GM18861 (cell line): ENCODE measurements around the gene TUT7.
A peak's percentile ranks its signal among the peaks of the same experiment; 100 is the strongest.
"Not testable (repeated sequence)": the region's sequence is repeated elsewhere in the genome, so short reads cannot be mapped to it uniquely, and the experiment has no call there.

Source experiments
- ATAC-seq: cut with Tn5 transposase; IDR thresholded peaks from one replicate; pipeline ENCODE4 v1.9.1; 2021; ENCODE audit not compliant: unreplicated experiment

The TUT7 gene

DNA sequence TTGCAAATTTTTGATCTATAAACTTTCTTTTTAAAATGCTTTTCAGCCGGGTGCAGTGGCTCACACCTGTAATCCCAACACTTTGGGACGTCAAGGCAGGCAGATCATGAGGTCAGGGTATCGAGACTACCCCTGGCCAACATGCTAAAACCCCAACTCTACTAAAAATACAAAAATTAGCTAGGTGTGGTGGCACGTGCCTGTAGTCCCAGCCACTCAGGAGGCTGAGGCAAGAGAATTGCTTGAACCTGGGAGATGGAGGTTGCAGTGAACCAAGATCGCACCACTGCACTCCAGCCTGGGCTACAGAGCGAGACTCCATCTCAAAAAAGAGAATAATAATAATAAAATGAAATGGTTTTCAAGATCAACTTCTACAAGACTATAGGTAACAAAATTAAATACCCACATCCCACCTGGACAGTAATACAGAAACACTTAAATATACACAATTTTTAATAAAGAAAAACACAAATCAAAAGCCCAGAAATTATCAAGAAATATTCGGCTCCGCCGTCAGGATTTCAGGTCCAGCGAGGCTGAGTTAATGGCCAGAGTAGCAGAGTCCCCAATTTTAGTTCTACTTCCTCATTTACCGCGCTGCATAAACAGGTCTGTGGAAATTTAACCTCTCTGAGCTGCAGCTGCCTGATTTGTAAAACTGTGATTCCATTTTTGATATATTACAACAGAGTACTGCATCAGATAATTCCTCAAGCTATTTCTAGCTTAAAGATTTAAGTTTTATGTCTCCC, 4.0 kb downstream of the TUT7 start:
- peak; percentile 26 for ATAC-seq

DNA sequence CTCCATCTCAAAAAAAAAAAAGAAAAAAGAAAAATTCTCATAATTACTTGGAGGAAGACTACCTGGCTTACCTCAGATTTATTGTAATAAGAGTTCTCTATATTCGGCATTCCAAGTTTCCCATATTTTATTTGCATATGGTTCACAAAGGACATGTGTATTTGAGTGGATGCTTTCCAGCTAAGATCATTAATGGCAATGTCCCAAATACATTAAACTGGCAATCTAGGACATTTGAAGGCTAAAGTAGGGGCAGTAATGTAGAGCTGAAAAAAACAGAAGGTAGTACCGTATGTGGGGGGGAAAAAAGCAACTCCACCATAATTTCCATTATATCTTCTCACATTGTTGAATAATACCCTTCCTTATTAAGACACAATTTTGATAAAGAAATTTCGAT, 4.9 kb downstream of the TUT7 start:
- no peak for ATAC-seq

DNA sequence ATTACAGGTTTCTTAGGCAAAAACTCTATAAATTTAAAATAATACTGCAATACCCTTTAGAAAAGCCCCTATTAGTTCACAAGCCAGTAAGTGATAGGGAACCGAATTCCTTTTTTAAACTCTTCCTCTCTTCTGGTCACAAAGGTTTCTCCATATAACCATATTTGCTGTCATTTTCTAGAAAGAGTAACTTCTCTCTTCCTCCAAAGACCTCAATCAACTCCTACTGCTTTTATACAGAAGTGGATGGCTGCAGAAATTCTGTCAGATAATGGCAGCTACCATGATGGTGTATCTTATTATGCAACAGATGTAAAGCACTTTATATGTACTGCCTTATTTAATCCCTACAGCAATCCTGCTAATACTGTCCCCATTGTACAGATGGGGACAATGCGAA, 6.2 kb downstream of the TUT7 start:
- ATAC-seq = no peak

DNA sequence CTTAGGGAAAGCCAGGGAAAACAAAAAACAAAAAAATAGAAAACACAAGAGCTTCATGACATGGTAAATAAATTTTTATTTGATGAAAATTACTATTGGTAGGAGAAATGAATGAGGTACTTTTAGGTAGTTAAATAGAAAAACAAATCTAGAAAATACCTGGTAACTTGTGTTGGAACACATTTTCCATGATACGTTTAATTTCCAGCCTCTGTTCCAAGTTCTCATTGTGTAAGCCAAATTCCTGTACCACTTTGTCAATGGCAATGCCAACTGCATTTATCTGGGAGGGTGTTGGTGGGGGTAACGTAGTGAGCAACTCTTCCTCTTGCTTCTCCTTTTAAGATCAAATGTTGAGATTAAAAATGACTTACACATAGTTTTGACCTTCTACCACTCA, 9.4 kb downstream of the TUT7 start:
- no peak for ATAC-seq

DNA sequence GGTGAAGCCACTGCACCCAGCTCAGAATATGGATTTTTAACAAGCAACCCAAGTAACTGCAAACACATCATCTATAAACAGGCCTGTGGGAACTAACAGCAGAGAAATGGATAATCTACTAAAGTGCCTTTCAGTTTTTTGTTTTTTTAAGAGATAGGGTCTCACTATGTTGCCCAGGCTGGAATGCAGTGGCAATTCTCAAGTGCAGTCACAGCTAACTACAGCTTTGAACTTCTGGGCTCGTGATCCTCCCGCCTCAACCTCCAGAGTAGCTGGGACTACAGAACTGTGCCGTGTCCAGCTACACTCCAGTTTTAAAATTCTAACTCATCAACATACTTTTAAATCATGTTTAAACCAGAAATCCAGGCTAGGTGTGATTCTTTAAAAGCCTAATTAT, 11.9 kb downstream of the TUT7 start:
- ATAC-seq = no peak

DNA sequence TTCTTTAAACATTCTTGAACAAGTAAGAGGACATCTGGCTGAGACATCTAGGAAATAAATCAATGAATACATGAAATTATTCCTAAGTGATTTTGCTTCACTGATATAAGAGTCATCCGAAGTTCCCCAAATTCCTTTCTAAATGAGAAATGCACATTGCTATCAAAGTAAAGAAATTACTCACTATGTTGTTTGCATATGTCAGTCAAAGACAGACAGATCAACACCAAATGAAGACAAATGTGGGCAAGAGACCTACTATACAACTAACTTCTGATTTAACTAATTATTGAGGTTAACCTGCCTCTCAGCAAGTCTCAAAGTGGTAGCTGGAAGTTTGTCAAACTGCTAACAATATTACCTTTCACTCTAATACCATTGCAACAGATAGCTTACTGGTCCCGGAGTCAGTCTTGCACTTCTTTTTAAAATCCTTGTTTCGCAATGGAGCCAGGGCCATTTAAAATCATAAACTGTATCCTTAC, 13.2 kb downstream of the TUT7 start:
- ATAC-seq = no peak

DNA sequence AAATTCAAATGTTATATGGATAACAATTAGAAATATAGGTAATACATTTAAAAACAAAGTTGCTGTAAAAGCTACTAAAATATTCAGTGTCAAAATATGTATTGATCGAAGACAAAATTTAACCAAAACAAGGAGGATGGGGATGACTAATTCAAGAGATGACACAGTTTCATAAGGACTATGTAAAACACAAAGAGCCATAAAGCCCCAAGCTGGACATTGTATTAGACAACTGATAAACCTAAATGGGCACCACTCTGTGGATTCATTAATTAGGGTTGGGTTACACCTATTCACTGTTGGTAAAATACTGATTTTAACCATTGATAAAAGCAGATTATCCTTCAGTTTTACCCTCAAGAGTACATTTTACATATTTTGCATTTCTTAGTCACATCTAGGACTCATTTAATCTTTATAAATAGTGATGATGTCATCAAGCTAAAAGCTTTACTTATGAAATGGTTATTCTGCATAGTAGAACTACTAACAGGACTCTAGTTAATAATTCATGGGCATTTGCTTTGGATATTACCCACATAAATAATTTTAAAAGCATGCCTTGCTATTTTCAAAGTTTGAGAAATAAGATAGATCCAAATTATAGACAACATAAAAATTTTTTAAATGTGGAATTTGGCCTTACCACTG, 13.7 kb downstream of the TUT7 start:
- no peak for ATAC-seq

DNA sequence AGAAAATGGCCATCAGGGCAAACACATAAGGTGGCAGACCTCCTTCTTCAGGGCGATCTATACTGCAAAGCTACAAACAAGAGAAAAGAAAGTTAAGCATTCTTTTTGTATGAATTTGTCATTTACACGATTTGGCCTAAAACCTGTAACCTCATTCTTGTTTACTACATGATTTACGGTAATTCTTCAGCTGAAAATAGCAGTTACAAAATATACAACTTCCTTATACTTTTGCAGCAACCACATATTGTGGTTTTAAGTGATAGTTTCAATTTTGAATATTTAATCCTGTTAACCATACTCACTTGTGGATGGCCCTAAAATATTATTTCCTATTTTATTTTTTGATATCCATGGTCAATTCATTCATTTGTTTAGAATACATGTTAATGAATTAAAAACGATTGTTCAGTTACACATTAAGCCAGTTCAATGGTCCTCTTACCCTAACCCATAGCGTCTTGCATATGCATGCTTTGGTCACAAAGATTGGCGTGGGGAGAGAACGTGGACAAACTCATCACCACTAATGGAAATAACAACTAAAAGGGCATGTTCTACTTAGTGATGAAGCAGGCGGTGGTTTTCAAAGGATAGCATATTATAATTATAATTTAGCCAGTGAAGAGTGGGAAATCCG, 16.6 kb downstream of the TUT7 start:
- ATAC-seq = peak; percentile 21

DNA sequence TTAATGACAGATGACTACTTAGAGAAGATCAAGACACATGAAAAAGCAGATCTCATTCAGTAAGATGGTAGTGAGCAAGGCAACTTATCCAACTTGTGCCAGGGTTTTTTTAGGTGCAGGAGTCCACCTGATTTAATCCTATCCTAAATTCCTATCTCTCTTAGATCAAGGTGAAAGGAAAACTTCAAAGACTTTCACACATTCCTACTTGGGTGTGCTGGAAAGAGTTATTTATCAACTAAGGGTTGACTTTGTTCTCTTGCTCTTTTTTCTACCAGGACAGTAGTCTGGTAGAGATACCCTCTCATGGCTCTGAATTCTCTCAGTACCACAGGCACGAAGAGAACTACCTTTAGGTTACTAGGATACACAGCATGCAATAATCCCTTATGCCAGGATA, 18.2 kb downstream of the TUT7 start:
- no peak for ATAC-seq

DNA sequence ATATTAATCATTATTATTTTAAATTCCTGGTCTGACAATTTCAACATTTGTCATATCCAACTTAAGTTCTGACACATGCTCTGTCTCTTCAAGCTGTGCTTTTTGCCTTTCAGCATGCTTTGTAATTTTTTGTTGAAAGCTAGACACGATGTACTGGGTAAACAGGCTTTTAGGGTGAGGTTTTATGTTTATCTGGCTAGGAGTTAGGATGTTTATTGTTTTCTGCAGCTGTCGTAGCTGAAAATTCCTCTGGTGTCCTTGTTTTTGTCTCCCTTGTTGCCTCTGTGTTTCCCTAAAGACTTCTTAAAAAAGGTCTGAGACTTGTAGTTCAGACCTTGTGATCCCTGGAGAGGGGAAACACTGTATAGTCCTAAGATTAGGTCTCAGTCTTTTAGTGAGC, 20.6 kb downstream of the TUT7 start:
- no peak for ATAC-seq

DNA sequence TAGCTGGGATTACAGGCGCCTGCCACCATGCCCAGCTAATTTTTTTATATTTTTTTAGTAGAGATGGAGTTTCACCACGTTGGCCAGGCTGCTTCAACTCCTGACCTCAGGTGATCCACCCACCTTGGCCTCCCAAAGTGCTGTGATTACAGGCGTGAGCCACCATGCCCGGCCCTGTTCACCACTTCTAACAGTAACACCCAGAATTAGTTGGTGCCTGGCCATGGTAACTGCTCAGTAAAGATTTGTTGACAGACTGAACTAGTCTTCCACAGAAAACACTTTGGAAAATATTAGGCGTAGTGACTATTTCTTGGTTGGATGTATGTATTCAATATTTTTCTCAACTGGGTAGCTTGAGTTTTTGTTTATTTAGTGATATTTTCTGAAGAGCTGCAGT, 24.0 kb downstream of the TUT7 start:
- no peak for ATAC-seq

DNA sequence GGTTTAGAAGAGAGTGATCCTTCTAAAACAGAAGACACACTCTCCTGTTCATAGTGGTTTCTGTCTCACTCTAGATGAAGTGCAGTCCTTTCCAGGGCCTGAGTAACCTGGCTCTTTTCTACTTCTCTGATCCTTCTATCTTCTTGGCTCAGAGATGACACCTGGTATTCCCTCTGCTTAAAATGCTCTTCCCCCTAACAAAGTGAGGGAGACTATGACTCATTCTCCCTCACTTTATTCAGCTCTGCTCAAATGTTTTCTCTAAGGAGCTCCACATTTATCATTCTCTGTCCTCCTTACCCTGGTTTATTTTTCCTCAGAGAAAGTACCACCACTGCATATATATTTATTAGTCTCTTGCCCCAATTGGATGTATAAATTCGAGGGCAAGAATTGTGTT, 24.6 kb downstream of the TUT7 start:
- ATAC-seq = no peak

DNA sequence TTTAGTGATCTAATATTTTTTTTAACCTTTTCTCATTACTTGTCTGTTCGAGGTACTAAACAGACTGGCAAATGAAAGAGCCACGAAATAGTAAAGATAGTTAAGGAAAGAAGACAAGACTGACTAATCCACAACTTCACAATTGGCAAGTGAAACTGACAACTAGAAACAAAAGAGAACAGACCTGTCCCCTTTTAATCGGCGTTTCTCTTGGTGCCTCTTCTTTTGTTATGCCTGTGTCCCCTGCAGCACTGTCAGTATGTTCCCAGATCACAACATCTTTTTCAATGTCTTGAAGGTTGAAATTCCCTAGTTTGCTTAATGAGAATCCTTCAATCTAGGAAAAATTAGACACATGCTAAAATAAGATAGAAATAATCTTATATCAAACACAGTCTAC, 26.1 kb downstream of the TUT7 start:
- no peak for ATAC-seq

DNA sequence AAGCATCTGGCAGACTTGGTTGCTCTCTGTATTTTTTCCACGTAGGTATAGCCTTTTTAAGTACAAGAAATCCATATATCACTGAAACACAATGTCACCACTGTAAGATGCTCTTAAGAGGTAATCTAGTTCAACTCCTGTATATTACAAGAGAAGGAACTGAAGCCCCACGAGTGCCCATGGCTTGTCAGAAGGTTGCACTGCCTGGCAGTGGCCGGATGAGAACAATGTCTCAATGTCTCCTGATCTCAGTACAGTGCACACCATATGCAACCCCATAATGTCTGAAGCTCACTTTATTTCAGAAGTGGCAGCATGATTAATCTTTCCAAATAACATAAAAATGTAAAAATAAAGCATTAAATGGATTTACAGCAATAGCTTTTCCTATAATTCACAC, 27.7 kb downstream of the TUT7 start:
- no peak for ATAC-seq

DNA sequence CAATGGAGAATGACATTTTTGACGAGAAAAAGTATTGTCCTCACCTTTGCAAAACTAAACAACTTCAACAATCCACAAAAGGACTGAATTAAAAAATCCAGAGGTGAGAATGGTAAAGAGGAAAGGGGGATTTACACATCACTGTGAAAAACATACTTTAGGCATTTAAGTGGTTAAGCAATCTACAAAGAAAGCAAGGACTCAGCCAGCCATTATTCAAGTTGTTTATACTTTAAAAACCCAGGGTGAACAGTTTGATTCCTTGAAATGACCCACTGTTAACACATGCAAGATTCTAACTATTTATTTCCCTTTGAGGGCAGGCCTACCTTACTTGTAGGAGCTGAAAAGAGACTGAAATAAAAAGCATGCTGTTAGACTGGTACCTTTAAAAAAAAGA, 29.3 kb downstream of the TUT7 start:
- ATAC-seq = no peak

DNA sequence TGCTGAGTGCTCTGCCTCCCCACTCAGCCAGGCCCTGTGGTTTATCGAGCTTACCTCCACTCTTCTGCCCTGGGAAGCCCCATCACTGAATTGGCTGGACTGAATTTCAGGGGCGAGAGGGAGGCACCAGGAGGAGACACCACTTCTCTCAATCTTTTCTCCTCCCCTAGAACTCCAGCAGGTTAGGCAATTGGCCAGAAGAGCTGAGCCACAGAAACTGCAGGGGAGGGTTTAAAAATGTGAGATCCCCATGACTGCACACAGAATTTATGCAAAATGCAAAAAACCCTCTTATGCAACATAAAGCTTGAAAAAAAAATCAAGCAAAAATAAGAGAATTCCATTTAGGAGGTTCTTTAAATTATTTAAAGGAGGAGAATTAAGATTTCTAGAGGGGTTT, 29.9 kb downstream of the TUT7 start:
- ATAC-seq = no peak

DNA sequence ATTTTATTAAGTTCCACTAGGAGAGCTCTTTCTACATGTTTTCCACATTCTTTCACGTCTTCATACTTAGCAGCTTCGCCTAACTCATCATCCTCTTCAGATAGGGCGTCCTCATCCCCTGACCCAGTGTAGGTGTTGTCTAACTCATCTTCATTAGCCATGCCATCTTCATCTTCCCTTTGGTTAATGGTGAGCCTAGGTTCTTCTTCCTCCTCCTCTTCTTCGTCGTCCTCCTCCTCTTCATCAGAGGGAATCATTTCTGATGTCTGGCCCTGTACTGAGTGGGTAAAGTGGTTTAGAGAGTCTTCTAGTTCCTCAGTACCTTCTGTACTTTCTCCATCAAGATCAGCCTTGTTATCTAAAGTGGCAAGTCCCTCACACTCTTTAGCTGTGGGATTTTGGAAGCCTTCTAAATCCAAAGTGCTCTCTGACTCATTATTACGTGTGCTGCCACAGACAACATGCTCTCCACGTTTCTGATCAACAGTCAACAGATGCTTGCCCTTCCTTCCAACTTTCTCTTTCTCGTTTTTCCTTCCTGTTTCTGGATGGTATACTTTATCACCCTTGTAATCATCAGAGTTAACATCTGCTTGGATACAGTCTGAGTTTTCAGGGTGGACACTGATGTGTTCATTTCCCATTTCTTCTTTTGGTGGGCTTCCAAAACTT, 31.1 kb downstream of the TUT7 start:
- ATAC-seq = no peak

DNA sequence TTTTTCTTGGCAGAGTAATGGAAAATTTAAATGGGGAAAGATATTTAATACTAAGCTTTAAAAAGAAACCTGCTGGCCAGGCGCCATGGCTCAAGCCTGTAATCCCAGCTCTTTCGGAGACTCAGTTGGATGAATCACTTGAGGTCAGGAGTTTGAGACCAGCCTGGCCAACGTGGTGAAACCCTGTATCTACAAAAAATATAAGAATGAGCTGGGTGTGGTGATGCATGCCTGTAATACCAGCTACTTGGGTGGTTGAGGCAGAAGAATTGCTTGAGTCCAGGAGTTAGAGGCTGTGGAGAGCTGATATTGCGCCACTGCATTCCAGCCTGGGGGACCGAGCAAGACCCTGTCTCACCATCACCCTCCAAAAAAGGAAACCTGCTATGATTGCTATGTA, 32.8 kb downstream of the TUT7 start:
- ATAC-seq = no peak

DNA sequence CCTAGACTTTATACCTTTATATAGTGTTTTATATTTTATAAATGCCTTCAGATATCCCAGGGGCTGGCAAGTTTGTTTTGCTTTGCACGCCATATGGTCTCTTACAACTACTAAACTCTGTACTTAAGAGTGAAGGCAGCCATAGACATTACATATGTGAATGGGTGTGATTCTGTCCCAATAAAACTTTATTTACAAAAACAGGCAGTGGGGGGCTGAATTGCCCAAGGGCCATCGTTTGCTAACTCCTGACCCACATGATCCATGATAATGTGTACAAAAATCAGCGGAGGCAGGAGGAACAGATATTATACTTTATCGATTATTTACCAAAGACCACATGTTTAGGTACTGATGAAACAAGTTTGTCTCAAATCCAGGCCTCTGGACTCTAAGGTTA, 36.0 kb downstream of the TUT7 start:
- ATAC-seq = no peak

DNA sequence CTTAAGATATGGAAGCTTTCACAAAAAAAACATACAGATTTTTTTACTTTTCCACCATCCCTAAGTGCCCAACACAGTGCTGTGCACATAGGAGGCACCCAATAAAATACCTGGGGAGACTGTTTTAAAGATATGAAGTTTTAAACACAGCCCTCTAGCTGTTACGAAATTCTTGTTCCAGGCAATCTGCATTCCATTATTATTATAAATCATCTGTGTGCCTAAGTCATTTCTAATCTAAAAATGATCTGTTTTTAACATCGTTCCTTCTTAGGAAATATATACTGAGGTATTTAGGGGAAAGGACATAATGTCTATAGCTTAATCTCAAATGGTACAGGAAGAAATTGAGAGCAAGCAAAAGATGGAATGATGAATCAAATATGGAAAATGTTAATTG, 39.1 kb downstream of the TUT7 start:
- ATAC-seq = no peak

DNA sequence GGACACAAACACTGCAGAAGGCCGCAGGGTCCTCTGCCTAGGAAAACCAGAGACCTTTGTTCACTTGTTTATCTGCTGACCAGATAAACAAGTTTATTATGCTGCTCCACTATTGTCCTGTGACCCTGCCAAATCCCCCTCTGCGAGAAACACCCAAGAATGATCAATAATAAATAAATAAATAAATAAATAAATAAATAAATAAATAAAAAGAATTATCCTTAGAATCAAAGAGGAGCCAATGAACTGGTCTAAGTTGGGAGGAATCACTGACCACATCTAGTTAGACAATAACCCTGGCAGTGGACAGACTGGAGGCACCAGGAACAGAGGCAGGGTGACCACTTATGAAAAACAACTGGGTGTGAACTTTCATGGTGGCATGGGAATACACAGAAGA, 41.3 kb downstream of the TUT7 start:
- not testable (repeated sequence) for ATAC-seq

DNA sequence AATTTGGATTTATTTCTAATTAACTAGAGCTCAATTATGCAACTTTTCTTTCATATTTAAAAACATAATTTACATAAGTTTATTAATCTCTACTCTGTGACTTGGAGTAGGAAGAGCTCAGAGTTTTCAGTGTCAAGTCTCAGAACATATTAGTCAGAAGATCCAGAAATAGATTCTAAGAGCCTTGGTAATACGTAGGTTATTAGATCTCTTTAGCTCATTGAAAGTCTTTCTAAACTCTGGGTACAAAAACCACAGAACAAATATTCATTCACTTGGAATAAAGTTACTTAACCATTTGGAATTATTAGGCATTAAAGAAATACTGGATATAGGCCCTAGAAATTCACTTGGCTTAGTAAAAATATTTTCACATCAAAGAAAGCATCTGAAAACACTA, 45.5 kb downstream of the TUT7 start:
- no peak for ATAC-seq
